ENCODE data around the gene MICAL3.

MICAL3 gene

DNA sequence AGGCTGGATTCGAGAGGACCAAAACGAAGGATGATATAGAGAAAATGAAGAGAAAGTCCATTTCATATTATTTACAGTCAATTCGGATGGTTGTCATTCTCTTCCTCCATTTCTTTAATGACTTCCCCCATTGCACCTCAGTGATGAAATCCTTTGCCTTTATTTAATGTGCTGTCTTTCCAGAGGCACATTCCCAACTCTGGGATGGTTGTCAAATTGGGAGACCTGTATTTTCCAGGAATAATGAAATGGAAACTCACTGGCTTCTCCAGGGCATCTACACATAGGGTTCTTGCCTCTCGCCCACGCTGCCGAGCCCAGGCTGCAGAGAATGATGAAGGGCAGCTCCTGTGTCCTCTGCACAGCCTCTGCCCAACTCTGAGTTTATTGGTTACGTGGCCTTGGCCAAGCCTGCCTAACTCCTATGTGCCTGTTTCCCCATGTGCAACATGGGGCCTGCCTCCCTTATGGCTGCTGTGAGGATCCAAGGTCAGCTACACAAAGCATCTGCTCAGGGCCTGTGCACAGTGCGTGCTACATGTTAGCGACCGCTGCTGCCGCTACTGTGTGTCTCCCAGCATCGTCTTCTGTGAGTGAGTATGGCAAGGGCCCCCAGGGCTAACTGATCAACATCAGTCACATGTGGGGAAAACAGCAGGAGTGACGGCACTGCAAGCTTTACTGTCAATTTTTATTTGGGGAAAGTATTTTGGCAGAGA is 168.6 kb downstream of the MICAL3 start:
- no peak for TF ChIP-seq CTCF (IDR thresholded peaks at IDR 0.05; ENCODE audit: low read depth, low read length)

GRCh38 chr22:17853073-17853472 is 171.3 kb downstream of the MICAL3 start:
- no peak for TF ChIP-seq CTCF (IDR thresholded peaks at IDR 0.05; ENCODE audit: low read depth, low read length)
- DNase-seq (ENCODE audit: low read depth, low spot score): peak; percentile 45
- in situ Hi-C loops (cut with HindIII; ENCODE audit: low sequenced_read_pairs): no loop called here
- no peak overlapping the region for H3K4me3 ChIP-seq (ENCODE audit: low read depth, low read length)

More for the DNA sequence above, 168.6 kb downstream of the MICAL3 start:
- no peak for DNase-seq (ENCODE audit: low read depth, low spot score)
- no peak overlapping the region for H3K4me3 ChIP-seq (ENCODE audit: low read depth, low read length)
- in situ Hi-C loops (cut with HindIII; ENCODE audit: low sequenced_read_pairs): no loop called here

DNA sequence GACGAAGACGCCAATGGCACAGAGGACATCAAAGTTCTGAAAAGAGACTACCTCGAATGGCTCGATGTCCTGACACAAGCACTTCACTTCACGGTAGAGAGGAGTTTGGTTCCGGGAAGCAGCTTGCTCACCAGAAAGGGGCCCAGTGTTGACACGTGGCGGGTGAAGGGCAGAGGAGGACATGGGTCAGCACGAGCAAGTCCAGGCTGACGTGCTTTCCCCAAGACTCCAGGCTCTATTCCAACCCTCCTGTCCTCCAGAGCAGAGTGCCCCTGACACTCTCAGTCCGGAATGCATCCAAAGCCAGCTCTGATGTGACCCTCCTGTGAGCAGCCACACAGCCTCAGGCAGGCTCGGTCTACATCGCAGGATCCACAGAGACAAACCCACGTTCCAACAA is 172.6 kb downstream of the MICAL3 start:
- in situ Hi-C loops (cut with HindIII; ENCODE audit: low sequenced_read_pairs): no loop called here
- no peak for DNase-seq (ENCODE audit: low read depth, low spot score)
- no peak overlapping the region for H3K4me3 ChIP-seq (ENCODE audit: low read depth, low read length)
- TF ChIP-seq CTCF (IDR thresholded peaks at IDR 0.05; ENCODE audit: low read depth, low read length): no peak

- no peak for TF ChIP-seq CTCF (IDR thresholded peaks at IDR 0.05; ENCODE audit: low read depth, low read length)
- H3K4me3 ChIP-seq (ENCODE audit: low read depth, low read length): no peak overlapping the region
- in situ Hi-C loops (cut with HindIII; ENCODE audit: low sequenced_read_pairs): no loop called here
- no peak for DNase-seq (ENCODE audit: low read depth, low spot score)
Measured at GRCh38 chr22:17847360-17848078, 176.8 kb downstream of the MICAL3 start.

DNA sequence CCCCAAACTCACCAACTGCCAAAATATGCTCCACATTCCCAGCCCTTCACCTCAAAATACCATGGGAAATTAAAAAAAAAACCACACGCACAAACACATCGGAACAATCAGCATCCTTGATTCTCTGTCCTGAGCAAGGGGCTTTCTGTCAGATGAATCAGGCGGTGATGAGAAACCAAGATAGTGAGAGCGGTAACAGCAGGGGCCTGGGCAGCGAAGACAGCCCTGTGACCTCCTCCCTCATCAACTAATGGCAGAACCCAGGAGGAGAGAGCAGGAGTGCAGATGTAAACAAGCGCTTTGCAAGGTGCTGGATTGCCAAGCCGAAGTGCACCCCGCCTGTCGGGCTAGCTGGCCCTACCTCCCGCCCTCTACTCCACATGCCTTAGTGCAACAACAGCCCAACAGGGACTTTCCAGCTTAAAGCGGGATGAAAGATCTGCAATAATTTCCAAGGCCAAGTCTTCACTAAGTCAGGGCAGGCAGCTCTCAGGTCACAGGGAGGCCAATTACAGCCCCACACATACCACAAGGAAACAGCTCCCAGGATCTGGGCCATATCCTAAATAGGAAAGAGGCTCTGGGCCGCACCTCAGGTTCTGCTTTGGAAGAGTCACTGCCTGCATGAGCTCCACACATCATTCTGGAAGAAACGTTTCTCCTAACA is 177.9 kb downstream of the MICAL3 start:
- in situ Hi-C loops (cut with HindIII; ENCODE audit: low sequenced_read_pairs): no loop called here
- H3K4me3 ChIP-seq (ENCODE audit: low read depth, low read length): no peak overlapping the region
- DNase-seq (ENCODE audit: low read depth, low spot score): no peak
- TF ChIP-seq CTCF (IDR thresholded peaks at IDR 0.05; ENCODE audit: low read depth, low read length): no peak

- no peak for DNase-seq (ENCODE audit: low read depth, low spot score)
- in situ Hi-C loops (cut with HindIII; ENCODE audit: low sequenced_read_pairs): no loop called here
- no peak overlapping the region for H3K4me3 ChIP-seq (ENCODE audit: low read depth, low read length)
- TF ChIP-seq CTCF (IDR thresholded peaks at IDR 0.05; ENCODE audit: low read depth, low read length): no peak
Measured at GRCh38 chr22:17845790-17846189, 178.6 kb downstream of the MICAL3 start.

All from astrocyte of the spinal cord (primary cell).